Measurements from ENCODE around the gene CRYL1.

Gene CRYL1

GRCh38 chr13:20525601-20526544 is at the start of gene CRYL1:
Gene CRYL1 (minus strand): TSS chr13:20525857. CDS start chr13:20525794, 63 bp downstream.
- TF ChIP-seq ZFX (IDR thresholded peaks at IDR 0.05): peak; percentile 96
- no peak for TF ChIP-seq CTCF (conservative IDR thresholded peaks at IDR 0.05)
- H3K27ac ChIP-seq: peak within 1 kb of the TSS; percentile 89

- H3K27ac ChIP-seq: no peak overlapping the region
- TF ChIP-seq ZFX (IDR thresholded peaks at IDR 0.05): no peak
- no peak for TF ChIP-seq CTCF (conservative IDR thresholded peaks at IDR 0.05)
These were observed 48.0 kb upstream of the CRYL1 start for GRCh38 chr13:20573636-20574035.

- TF ChIP-seq ZFX (IDR thresholded peaks at IDR 0.05) (no peak), CTCF (conservative IDR thresholded peaks at IDR 0.05) (no peak)
These were observed 47.5 kb upstream of the CRYL1 start for GRCh38 chr13:20573186-20573585.

GRCh38 chr13:20571676-20572075 is 46.0 kb upstream of the CRYL1 start:
- TF ChIP-seq ZFX (IDR thresholded peaks at IDR 0.05) (no peak), CTCF (conservative IDR thresholded peaks at IDR 0.05) (no peak)

More at GRCh38 chr13:20573186-20573585, 47.5 kb upstream of the CRYL1 start:
- H3K27ac ChIP-seq: no peak overlapping the region

GRCh38 chr13:20570517-20570916 is 44.9 kb upstream of the CRYL1 start:
- H3K27ac ChIP-seq: no peak overlapping the region
- TF ChIP-seq CTCF (conservative IDR thresholded peaks at IDR 0.05) (no peak), ZFX (IDR thresholded peaks at IDR 0.05) (no peak)

More at GRCh38 chr13:20571676-20572075, 46.0 kb upstream of the CRYL1 start:
- H3K27ac ChIP-seq: no peak overlapping the region

GRCh38 chr13:20567881-20568528 is 42.3 kb upstream of the CRYL1 start:
- TF ChIP-seq CTCF (conservative IDR thresholded peaks at IDR 0.05) (no peak), ZFX (IDR thresholded peaks at IDR 0.05) (no peak)

More at GRCh38 chr13:20567881-20568528, 42.3 kb upstream of the CRYL1 start:
- peak overlapping the region; percentile 94 for H3K27ac ChIP-seq

Data from C4-2B (cell line).